CD4-positive, alpha-beta T cell treated with Interleukin-21 for 1 hour (primary cell): Measurements from ENCODE around the gene ENTHD1.

Source experiments
- DNase-seq: peaks from one replicate; pipeline ENCODE4 v3.0.0-alpha.2; 2020

The ENTHD1 gene

GRCh38 chr22:39839917-39840510 lies 53.5 kb downstream of the ENTHD1 start:
- peak; percentile 16 for DNase-seq

- DNase-seq, result no peak
Measured at GRCh38 chr22:39839204-39839603, 54.4 kb downstream of the ENTHD1 start.

- DNase-seq, result no peak
Measured at GRCh38 chr22:39833610-39834009, 60.0 kb downstream of the ENTHD1 start.

- no peak for DNase-seq
Measured at GRCh38 chr22:39833093-39833492, 60.5 kb downstream of the ENTHD1 start.

GRCh38 chr22:39832627-39833074 lies 60.9 kb downstream of the ENTHD1 start:
- DNase-seq, result no peak

- no peak for DNase-seq
Measured at GRCh38 chr22:39825661-39826102, 67.9 kb downstream of the ENTHD1 start.

- DNase-seq, result no peak
Measured at GRCh38 chr22:39821008-39821407, 72.6 kb downstream of the ENTHD1 start.

GRCh38 chr22:39820256-39820655 lies 73.3 kb downstream of the ENTHD1 start:
- DNase-seq, result no peak

- DNase-seq, result no peak
Measured at GRCh38 chr22:39819429-39819828, 74.1 kb downstream of the ENTHD1 start.

GRCh38 chr22:39818094-39818493 lies 75.5 kb downstream of the ENTHD1 start:
- DNase-seq, result no peak

GRCh38 chr22:39815932-39816331 lies 77.6 kb downstream of the ENTHD1 start:
- no peak for DNase-seq

GRCh38 chr22:39814899-39815298 lies 78.7 kb downstream of the ENTHD1 start:
- DNase-seq, result no peak

- DNase-seq, result no peak
Measured at GRCh38 chr22:39809772-39810557, 83.6 kb downstream of the ENTHD1 start.

GRCh38 chr22:39808081-39808480 lies 85.5 kb downstream of the ENTHD1 start:
- peak; percentile 34 for DNase-seq

- DNase-seq, result no peak
Measured at GRCh38 chr22:39806109-39806508, 87.5 kb downstream of the ENTHD1 start.

GRCh38 chr22:39805117-39805516 lies 88.4 kb downstream of the ENTHD1 start:
- no peak for DNase-seq

GRCh38 chr22:39802682-39803081 lies 90.9 kb downstream of the ENTHD1 start:
- no peak for DNase-seq

- DNase-seq, result no peak
Measured at GRCh38 chr22:39800790-39801520, 92.6 kb downstream of the ENTHD1 start.

- no peak for DNase-seq
Measured at GRCh38 chr22:39797528-39798147, 95.9 kb downstream of the ENTHD1 start.

- DNase-seq, result no peak
Measured at GRCh38 chr22:39789788-39790187, 103.8 kb downstream of the ENTHD1 start.

- no peak for DNase-seq
Measured at GRCh38 chr22:39785232-39785631, 108.3 kb downstream of the ENTHD1 start.

GRCh38 chr22:39777716-39778454 lies 115.7 kb downstream of the ENTHD1 start:
- DNase-seq, result no peak
